ENCODE measurements around the gene PQBP1.
A peak's percentile ranks its signal among the peaks of the same experiment; 100 is the strongest.

Gene PQBP1

DNA sequence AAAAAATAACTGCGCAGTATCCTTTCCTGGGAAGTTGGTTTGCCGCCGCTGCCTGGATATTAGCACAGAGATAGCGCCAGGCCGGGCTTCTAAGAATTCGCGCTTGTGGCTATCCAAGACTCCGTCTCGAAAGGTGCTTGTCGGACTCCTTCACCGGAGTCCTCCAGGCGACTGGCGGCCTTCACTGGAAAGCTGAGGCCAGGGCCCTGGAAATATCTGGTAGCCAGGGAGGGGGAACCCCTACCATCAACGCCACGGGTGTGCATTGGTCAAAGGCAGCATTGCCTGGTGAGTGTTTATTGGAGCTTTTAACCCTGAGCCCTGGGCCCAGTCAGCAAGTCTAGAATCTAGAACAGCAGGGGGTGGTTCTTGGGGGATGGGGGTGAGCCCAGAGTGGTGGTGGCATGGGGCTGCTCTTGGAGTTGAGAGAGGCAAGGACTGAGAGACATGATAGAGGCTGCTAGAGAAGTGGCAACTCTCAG lies 21.7 kb downstream of the PQBP1 start:
- no peaks in the 10 kb centered on the region for H3K27me3 ChIP-seq (ENCODE audit: insufficient read depth, insufficient read length)
- TF ChIP-seq SUZ12 (IDR thresholded peaks at IDR 0.05; ENCODE audit: extremely low read depth, insufficient read depth, insufficient read length) (no peak), YY1 (IDR thresholded peaks at IDR 0.05; ENCODE audit: insufficient read depth, insufficient read length) (no peak)
- H3K36me3 ChIP-seq (ENCODE audit: insufficient read depth, insufficient read length, low read length) = peaks cover 46% of the 10 kb centered on the region
- H3K4me1 ChIP-seq (ENCODE audit: insufficient read depth, insufficient read length) = peaks cover 5% of the 10 kb centered on the region
- no peak for DNase-seq (ENCODE audit: low read depth, low spot score)
- H3K9ac ChIP-seq (ENCODE audit: insufficient read length, low read depth) = peak overlapping the region; percentile 86
- peak overlapping the region; percentile 96 for H3K4me3 ChIP-seq (ENCODE audit: insufficient read length, low read depth)
- H3K9me3 ChIP-seq (ENCODE audit: insufficient read depth, low read length) = no peaks in the 10 kb centered on the region

DNA sequence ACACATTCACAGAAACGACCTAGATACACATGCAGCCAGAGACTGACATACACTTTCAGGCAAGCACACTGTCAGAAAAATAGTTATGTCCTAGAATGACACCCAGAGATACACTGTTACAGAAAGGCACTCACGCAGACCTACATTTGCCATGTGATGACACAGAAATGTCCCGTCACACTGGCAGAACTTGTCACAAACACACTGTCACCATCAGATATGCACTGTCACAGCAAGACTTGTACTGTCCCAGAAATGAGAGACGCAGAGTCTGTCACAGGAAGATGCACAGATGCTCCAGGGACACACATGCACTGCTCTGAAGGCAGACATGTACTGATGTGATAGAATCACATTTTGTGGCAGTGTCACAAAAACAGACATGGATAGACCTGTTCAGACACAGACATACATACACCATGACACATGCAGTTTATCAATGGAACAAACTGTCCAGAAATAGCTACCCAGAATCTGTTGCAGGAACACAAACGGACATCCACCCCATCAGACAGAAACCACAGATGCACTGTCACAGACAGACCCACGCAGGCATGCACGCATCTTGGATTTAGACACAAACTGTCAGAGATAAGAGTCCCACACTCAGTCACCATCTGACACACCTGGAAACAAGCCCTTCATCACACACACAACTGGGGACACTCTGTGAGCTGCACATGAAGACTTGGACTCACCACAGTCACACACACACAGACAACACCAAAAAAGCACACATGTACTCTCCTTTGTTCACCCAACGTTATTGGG lies 22.4 kb downstream of the PQBP1 start:
- no peaks in the 10 kb centered on the region for H3K27me3 ChIP-seq (ENCODE audit: insufficient read depth, insufficient read length)
- no peaks in the 10 kb centered on the region for H3K9me3 ChIP-seq (ENCODE audit: insufficient read depth, low read length)
- H3K4me1 ChIP-seq (ENCODE audit: insufficient read depth, insufficient read length) = peaks cover 5% of the 10 kb centered on the region
- no peak for DNase-seq (ENCODE audit: low read depth, low spot score)
- H3K9ac ChIP-seq (ENCODE audit: insufficient read length, low read depth) = peak overlapping the region; percentile 86
- TF ChIP-seq SUZ12 (IDR thresholded peaks at IDR 0.05; ENCODE audit: extremely low read depth, insufficient read depth, insufficient read length) = no peak
- no peak for TF ChIP-seq YY1 (IDR thresholded peaks at IDR 0.05; ENCODE audit: insufficient read depth, insufficient read length)
- TF ChIP-seq ZNF274 (IDR thresholded peaks at IDR 0.05; ENCODE audit: low read depth, low read length) = no peak
- peaks cover 43% of the 10 kb centered on the region for H3K36me3 ChIP-seq (ENCODE audit: insufficient read depth, insufficient read length, low read length)
- H3K4me3 ChIP-seq (ENCODE audit: insufficient read length, low read depth) = peak overlapping the region; percentile 96

DNA sequence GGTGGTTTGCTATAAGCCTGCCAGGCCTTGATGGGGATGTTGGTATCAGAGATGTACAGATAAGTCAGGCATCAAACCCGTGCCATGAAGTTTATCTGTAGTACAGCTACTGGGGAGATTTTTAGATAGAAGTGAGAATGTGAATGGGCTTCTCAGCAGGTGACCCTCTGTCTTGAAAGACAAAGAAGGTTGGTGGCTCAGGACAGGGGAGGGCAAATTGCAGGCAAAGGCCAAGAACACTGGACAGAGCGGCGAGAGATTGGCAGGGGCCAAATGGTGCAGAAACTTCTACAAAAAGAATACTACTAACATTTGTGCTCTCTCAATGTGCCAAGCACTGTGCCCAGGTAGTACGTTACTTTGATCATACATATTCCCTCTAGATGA lies 23.0 kb downstream of the PQBP1 start:
- H3K4me3 ChIP-seq (ENCODE audit: insufficient read length, low read depth) = no peak overlapping the region
- H3K4me1 ChIP-seq (ENCODE audit: insufficient read depth, insufficient read length) = peaks cover 5% of the 10 kb centered on the region
- TF ChIP-seq YY1 (IDR thresholded peaks at IDR 0.05; ENCODE audit: insufficient read depth, insufficient read length) = no peak
- DNase-seq (ENCODE audit: low read depth, low spot score) = no peak
- H3K9me3 ChIP-seq (ENCODE audit: insufficient read depth, low read length) = no peaks in the 10 kb centered on the region
- H3K36me3 ChIP-seq (ENCODE audit: insufficient read depth, insufficient read length, low read length) = peaks cover 43% of the 10 kb centered on the region
- H3K9ac ChIP-seq (ENCODE audit: insufficient read length, low read depth) = no peak overlapping the region
- H3K27me3 ChIP-seq (ENCODE audit: insufficient read depth, insufficient read length) = no peaks in the 10 kb centered on the region

DNA sequence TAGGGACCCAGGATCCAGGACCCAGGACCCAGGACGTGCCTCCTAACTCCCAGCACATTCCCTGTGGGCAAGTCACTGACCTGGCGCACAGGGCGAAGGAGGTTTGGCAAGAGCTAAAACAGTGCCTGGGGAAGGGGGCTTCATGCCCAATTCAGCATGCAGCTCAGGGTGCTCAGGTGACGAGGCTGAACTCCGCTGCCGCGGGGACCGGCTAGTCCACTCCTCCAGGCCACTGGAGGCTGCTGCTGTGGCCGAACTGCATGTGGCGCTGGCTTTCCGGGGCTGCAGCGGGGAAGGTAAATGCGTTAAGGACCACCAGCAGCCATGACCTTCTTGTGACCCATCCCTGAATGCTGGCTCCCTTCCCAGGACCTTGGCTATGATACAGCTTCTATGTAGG lies 26.0 kb downstream of the PQBP1 start:
- no peak for TF ChIP-seq ZNF274 (IDR thresholded peaks at IDR 0.05; ENCODE audit: low read depth, low read length)
- no peak for TF ChIP-seq SUZ12 (IDR thresholded peaks at IDR 0.05; ENCODE audit: extremely low read depth, insufficient read depth, insufficient read length)
- TF ChIP-seq YY1 (IDR thresholded peaks at IDR 0.05; ENCODE audit: insufficient read depth, insufficient read length) = no peak
- Histone ChIP-seq H3K4me1 (ENCODE audit: insufficient read depth, insufficient read length) (peaks cover 5% of the 10 kb centered on the region), H3K4me3 (ENCODE audit: insufficient read length, low read depth) (no peak overlapping the region)

DNA sequence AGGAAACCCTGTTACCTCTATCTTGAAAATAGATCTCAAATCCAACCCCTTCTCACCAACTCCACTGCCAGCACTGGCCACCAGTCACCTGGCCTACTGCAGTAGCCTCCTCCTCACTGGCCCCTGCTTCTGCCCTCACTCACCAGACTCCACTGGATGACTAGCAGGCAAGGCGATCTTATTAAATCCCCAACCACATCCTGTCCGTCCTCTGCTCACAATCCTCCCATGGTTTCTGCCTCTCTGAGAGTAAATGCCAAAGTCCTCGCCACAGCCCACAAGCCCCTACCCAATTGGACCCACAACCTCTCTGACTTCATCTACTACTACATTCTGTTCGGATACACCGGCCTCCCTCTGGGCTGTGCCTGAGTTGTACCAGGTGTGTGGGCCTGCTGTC lies 26.5 kb downstream of the PQBP1 start:
- no peak for DNase-seq (ENCODE audit: low read depth, low spot score)
- H3K27me3 ChIP-seq (ENCODE audit: insufficient read depth, insufficient read length) = no peaks in the 10 kb centered on the region
- H3K9ac ChIP-seq (ENCODE audit: insufficient read length, low read depth) = no peak overlapping the region
- peaks cover 46% of the 10 kb centered on the region for H3K36me3 ChIP-seq (ENCODE audit: insufficient read depth, insufficient read length, low read length)
- no peak overlapping the region for H3K4me3 ChIP-seq (ENCODE audit: insufficient read length, low read depth)
- H3K4me1 ChIP-seq (ENCODE audit: insufficient read depth, insufficient read length) = peaks cover 5% of the 10 kb centered on the region
- no peaks in the 10 kb centered on the region for H3K9me3 ChIP-seq (ENCODE audit: insufficient read depth, low read length)
- TF ChIP-seq SUZ12 (IDR thresholded peaks at IDR 0.05; ENCODE audit: extremely low read depth, insufficient read depth, insufficient read length) = no peak
- no peak for TF ChIP-seq ZNF274 (IDR thresholded peaks at IDR 0.05; ENCODE audit: low read depth, low read length)
- TF ChIP-seq YY1 (IDR thresholded peaks at IDR 0.05; ENCODE audit: insufficient read depth, insufficient read length) = no peak

More for the DNA sequence above, 26.0 kb downstream of the PQBP1 start:
- H3K9ac ChIP-seq (ENCODE audit: insufficient read length, low read depth) = no peak overlapping the region
- no peaks in the 10 kb centered on the region for H3K27me3 ChIP-seq (ENCODE audit: insufficient read depth, insufficient read length)
- peaks cover 46% of the 10 kb centered on the region for H3K36me3 ChIP-seq (ENCODE audit: insufficient read depth, insufficient read length, low read length)
- H3K9me3 ChIP-seq (ENCODE audit: insufficient read depth, low read length) = no peaks in the 10 kb centered on the region
- DNase-seq (ENCODE audit: low read depth, low spot score) = no peak

DNA sequence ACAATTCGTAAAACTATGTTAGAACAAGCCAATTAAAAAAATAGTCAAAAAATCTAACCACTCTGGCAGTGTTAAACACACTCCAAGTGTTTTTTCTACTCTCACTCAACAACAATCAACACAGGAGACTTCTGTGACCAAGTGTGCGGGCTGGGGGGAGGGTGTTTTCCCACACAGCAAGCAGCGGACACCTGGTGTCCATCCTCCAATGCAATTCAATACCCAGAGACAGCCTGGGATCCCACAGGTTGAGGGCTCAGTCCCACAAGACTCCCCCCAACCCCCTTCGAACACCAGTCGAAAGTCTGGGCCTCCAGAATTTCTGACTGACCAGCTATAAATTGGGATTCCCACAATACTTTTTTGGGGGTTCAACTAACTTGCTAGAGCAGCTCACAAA lies 29.4 kb downstream of the PQBP1 start:
- DNase-seq (ENCODE audit: low read depth, low spot score) = no peak
- no peaks in the 10 kb centered on the region for H3K9me3 ChIP-seq (ENCODE audit: insufficient read depth, low read length)
- H3K4me3 ChIP-seq (ENCODE audit: insufficient read length, low read depth) = peak overlapping the region; percentile 4
- no peaks in the 10 kb centered on the region for H3K27me3 ChIP-seq (ENCODE audit: insufficient read depth, insufficient read length)
- H3K36me3 ChIP-seq (ENCODE audit: insufficient read depth, insufficient read length, low read length) = peaks cover 53% of the 10 kb centered on the region
- H3K4me1 ChIP-seq (ENCODE audit: insufficient read depth, insufficient read length) = no peaks in the 10 kb centered on the region
- H3K9ac ChIP-seq (ENCODE audit: insufficient read length, low read depth) = peak overlapping the region; percentile 24
- TF ChIP-seq SUZ12 (IDR thresholded peaks at IDR 0.05; ENCODE audit: extremely low read depth, insufficient read depth, insufficient read length) = no peak

DNA sequence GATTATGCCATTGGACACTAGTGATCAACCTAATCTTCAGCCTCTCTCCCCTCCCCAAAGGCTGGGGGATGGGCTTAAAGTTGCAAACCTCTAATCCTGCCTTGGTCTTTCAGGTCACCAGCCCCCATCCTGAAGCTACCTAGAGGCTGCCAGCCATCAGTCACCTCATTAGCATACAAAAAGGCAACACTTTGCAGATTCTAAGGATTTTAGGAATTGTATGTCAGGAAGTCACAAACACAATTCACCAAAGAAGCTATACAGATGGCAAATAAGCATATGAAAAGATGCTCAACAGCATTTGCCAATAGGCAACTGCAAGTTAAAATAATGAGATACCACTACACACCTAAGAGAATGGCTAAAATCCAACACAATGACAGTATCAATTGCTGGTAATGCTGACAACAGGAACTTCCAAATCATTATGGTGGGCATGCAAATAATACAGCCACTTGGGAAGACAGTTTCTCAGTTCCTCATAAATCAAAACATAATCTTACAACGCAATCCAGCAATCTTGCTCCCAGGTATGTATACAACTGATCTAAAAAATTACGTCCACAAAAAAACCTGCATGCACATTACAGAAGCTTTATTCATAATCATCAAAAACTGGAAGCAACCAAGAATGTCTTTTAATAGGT lies 30.1 kb downstream of the PQBP1 start:
- Histone ChIP-seq H3K9me3 (ENCODE audit: insufficient read depth, low read length) (no peaks in the 10 kb centered on the region), H3K4me1 (ENCODE audit: insufficient read depth, insufficient read length) (no peaks in the 10 kb centered on the region), H3K9ac (ENCODE audit: insufficient read length, low read depth) (peak overlapping the region; percentile 24), H3K27me3 (ENCODE audit: insufficient read depth, insufficient read length) (no peaks in the 10 kb centered on the region), H3K4me3 (ENCODE audit: insufficient read length, low read depth) (no peak overlapping the region), H3K36me3 (ENCODE audit: insufficient read depth, insufficient read length, low read length) (peaks cover 50% of the 10 kb centered on the region)
- TF ChIP-seq YY1 (IDR thresholded peaks at IDR 0.05; ENCODE audit: insufficient read depth, insufficient read length) (no peak), SUZ12 (IDR thresholded peaks at IDR 0.05; ENCODE audit: extremely low read depth, insufficient read depth, insufficient read length) (no peak), ZNF274 (IDR thresholded peaks at IDR 0.05; ENCODE audit: low read depth, low read length) (no peak)
- peak; percentile 90 for DNase-seq (ENCODE audit: low read depth, low spot score)
